HG02973 (cell line): ENCODE results near the gene MAPK10.
"Not testable (repeated sequence)": the region's sequence is repeated elsewhere in the genome, so short reads cannot be mapped to it uniquely, and the experiment has no call there.

Experiments used
- ATAC-seq: cut with Tn5 transposase; IDR thresholded peaks from one replicate; pipeline ENCODE4 v1.9.1; 2021; ENCODE audit warnings: moderate library complexity; ENCODE audit not compliant: unreplicated experiment

Gene MAPK10

DNA sequence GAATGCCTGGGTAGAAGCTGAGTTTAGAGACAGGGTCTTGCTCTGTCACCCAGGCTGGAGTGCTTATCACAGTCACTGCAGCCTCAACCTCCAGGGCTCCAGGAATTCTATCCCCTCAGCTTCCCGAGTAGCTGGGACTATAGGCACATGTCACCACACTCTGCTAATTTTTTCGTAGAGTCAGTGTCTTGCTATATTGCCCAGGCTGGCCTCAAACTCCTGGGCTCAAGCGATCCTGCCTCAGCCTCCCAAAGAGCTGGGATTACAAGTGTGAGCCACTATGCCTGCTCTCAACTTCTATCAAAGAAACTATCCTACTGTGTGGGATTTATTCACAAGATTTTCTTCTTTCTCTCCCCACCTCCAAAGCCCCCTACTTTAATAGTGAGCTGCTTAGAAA lies 15.7 kb downstream of the MAPK10 start:
- no peak for ATAC-seq

GRCh38 chr4:86338989-86339388 lies 20.9 kb downstream of the MAPK10 start:
- no peak for ATAC-seq

- no peak for ATAC-seq
Observed at GRCh38 chr4:86338521-86338920, 21.3 kb downstream of the MAPK10 start.

DNA sequence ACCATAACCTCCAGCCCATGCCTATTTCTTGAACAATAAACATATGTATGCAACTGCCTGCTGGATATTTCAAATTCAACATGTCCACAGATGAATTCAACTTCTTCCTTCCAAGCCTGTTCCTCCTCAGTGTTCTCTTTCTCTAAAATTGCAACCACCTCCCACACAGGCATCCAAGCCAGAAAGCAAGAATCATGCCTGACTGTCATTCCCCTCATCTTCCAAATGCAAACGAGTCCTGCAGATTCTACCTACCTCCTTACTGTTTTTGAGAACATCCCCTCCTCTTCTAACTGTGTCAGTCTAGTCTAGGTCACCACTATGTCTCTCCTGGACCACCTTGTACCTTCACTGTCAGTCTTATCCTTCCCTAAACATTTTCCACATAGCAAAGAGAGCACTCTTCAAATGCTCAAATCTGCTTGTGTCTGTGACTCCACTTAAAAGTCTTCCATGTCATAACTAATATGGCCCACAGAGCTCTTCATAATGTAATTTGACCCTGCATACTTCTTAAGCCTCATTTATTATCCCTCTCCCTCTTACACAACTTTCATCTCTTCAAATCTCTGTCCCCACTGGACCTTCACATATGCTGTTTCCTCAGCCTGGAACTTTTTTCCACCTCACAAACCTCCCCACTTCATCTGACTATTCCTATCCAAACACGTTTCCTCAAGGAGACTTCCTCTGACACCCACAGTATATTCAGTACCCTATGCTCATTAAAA lies 25.7 kb downstream of the MAPK10 start:
- ATAC-seq, result no peak

- ATAC-seq, result no peak
Observed at GRCh38 chr4:86333236-86333635, 26.6 kb downstream of the MAPK10 start.

DNA sequence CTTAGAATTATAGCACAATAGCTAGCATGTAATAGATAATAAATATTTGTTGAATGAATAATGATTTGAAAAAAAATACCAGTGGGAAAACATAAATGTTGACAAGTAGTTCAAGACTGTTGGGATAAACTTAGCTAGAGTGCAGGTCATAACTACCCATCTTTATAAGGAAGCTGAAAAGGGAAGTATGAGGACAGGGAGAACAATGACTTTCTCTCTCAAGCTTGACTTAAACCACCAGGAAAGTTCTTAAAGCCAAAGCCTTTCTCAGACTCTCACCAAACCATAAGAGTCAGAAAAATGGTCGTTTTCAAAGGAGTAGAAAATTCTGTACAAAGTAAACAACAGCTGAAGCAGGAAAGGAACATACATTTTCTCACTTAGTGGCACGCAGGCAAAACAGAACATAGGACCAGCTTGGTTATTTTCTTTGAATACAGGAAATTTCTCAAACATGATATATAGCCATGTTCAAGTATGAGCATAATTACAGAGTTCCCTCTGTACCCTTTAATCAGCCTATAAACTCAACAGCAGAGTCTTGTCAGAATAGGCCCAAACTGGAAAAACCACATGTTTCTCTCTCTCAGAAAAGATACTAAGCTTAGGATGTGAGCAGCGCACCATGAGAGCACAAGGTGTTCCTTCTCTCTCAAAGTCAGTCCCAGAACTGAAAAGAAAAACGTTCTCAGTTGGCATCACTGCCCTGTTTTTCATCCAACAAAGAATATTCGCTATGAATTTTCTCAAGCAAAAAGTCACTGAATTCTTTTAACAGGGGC lies 28.7 kb downstream of the MAPK10 start:
- ATAC-seq, result no peak

GRCh38 chr4:86330411-86330810 lies 29.4 kb downstream of the MAPK10 start:
- not testable (repeated sequence) for ATAC-seq

GRCh38 chr4:86329431-86329830 lies 30.4 kb downstream of the MAPK10 start:
- no peak for ATAC-seq

DNA sequence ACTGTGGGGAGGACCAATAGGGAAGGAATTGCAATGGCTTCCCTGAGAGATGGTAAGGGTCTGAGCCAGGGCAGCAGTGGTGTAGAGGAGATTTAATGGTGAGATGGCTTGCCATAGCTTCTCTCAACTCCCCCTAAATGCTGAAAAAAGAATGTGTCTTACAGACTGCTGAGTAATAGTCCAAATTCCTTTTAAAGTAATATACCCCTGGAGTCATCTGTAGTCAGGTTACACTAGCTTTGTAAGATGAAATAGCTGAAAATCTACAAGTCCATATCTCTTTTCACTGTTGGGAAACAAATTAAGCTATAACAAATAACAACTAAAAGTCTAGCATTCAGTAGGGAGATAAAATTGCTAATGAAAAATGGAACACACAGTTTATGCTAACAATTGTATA lies 33.5 kb downstream of the MAPK10 start:
- no peak for ATAC-seq

DNA sequence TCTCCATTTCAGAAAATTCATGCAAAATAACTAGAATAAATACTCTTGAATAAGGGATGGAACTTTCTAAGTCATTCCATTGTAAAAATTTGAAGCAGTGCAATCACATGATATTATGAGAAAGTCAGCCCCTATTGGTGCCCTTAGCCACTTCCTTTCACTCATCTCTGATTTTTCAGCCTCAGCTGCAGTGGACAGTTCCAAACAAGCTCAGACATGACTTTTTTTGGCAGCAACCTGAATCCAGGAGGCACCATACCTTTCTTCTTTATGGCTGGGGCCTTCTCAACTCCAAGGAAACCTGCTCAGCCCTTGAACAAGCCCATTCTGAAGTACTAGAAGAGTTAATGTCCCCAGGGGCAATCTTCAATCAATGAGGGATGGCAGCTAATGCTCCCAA lies 40.5 kb downstream of the MAPK10 start:
- no peak for ATAC-seq

GRCh38 chr4:86315579-86315978 lies 44.3 kb downstream of the MAPK10 start:
- ATAC-seq, result no peak

GRCh38 chr4:86313656-86314055 lies 46.2 kb downstream of the MAPK10 start:
- no peak for ATAC-seq

- no peak for ATAC-seq
Observed at GRCh38 chr4:86307432-86307831, 52.4 kb downstream of the MAPK10 start.

GRCh38 chr4:86306816-86307215 lies 53.0 kb downstream of the MAPK10 start:
- ATAC-seq, result no peak

DNA sequence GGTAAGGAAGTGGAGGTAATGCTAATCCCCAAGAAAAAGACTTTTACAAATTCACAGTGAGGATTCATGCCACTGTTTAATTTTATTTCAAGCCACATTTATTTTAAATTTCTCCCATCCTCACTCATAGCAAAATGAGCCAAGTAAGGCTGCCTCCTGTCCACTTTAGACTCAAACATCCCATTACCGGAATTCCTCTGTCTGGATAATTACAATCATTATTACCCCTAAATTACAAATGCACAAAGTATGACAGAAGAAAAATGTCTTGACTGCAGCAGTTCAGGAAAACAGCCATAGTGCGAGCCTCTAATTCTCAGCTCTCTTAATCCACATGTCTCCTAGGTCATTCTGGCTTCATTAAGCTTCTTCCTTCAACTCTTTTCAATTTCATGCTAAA lies 57.0 kb downstream of the MAPK10 start:
- no peak for ATAC-seq

GRCh38 chr4:86302251-86302650 lies 57.6 kb downstream of the MAPK10 start:
- ATAC-seq, result no peak

- no peak for ATAC-seq
Observed at GRCh38 chr4:86300516-86300915, 59.3 kb downstream of the MAPK10 start.

DNA sequence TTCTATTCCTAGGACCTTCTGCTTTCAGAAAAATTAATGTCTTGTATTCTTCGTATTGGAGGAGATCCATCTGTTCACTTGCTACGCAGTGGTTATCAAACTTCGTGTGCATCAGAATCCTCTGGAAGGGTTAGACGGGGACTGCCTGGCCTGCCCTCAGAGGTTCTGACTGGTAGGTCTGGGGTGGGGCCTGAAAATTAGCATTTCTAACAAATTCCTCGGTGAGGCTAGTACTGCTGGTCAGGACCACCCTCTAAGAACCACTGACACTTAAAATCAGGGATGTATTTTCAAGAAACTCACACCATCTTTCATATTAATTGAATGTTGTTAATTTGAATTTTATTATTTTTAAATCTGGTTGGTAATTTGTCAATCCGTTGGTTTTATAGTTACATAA lies 63.0 kb downstream of the MAPK10 start:
- no peak for ATAC-seq

GRCh38 chr4:86294883-86295282 lies 65.0 kb downstream of the MAPK10 start:
- no peak for ATAC-seq

- no peak for ATAC-seq
Observed at GRCh38 chr4:86291180-86291579, 68.7 kb downstream of the MAPK10 start.

- no peak for ATAC-seq
Observed at GRCh38 chr4:86286726-86287125, 73.1 kb downstream of the MAPK10 start.

- ATAC-seq, result no peak
Observed at GRCh38 chr4:86283371-86283770, 76.5 kb downstream of the MAPK10 start.
